Endothelial cell of umbilical vein (primary cell): ENCODE results near the gene KIF5C. TPM values are rescaled to one million over a fixed set of nuclear protein-coding genes. Genes with fewer than 3 reads are reported as not detected.

Experiments used
- BruUV-seq: library from RNA; stranded (reverse); fragments of 400-500 nt; replicated peaks from 2 replicates; lab custom pipeline; 2021; lab: Mats Ljungman, UMichigan
- CTCF ChIA-PET: fragments of 300-600, 350-600 bp; sonication (Branson Sonifier 250); formaldehyde crosslinking; loops from one replicate; lab custom pipeline; 2021; ENCODE audit warnings: antibody characterized with exemption, inconsistent platforms; lab: Charles Lee
- POLR2A ChIA-PET: fragments of 300-600, 350-600 bp; sonication (Branson Sonifier 250); formaldehyde crosslinking; loops from one replicate; lab custom pipeline; 2021; ENCODE audit warnings: antibody characterized with exemption, inconsistent platforms; lab: Charles Lee
- DNase-seq: peaks from one replicate; pipeline ENCODE4 v3.0.0-alpha.2; 2011; ENCODE audit warnings: low read depth, low spot score
- FAIRE-seq: peaks from 2 replicates; lab custom pipeline; 2011; peaks lifted over from hg19 to GRCh38; lab: Jason Lieb, UNC
- H2AFZ ChIP-seq: 2 replicates; pipeline ENCODE4 v1.6.0; 2012; ENCODE audit warnings: low read depth, low read length, control low read depth, inconsistent platforms
- H3K27ac ChIP-seq: 2 replicates; pipeline ENCODE4 v1.5.1; 2011; ENCODE audit warnings: low read depth, mild to moderate bottlenecking, control low read depth, low read length, moderate library complexity; ENCODE audit not compliant: insufficient read depth
- H3K27me3 ChIP-seq, 2 experiments: 2 replicates each; pipeline versions ENCODE4 v1.6.0 to v1.6.1; 2011; ENCODE audit warnings: low read length in 2 of 2, mixed read lengths in 1 of 2; ENCODE audit not compliant: control insufficient read depth in 2 of 2, insufficient read depth in 2 of 2
- H3K36me3 ChIP-seq, 2 experiments: 2 replicates in 1 of 2; 3 replicates in 1 of 2; pipeline ENCODE4 v1.5.1; 2011; ENCODE audit warnings: low read length in 2 of 2, mild to moderate bottlenecking in 1 of 2, moderate library complexity in 1 of 2; ENCODE audit not compliant: control insufficient read depth in 2 of 2, insufficient read depth in 2 of 2; ENCODE audit errors: extremely low read depth in 1 of 2
- H3K4me1 ChIP-seq: 3 replicates; pipeline ENCODE4 v1.5.1; 2011; ENCODE audit warnings: mild to moderate bottlenecking, low read length; ENCODE audit not compliant: control insufficient read depth, insufficient read depth; ENCODE audit errors: extremely low read depth
- H3K4me2 ChIP-seq: 2 replicates; pipeline ENCODE4 v1.6.1; 2011; ENCODE audit warnings: low read length, control low read depth, mixed read lengths; ENCODE audit not compliant: insufficient read depth
- H3K4me3 ChIP-seq, 3 experiments: fragments of 200-600 bp in 1 of 3; sonication (generic), shearing (Covaris generic) in 1 of 3; replicated peaks in 1 of 3; 2 replicates each; pipeline ENCODE4 v1.5.1; 2011 to 2016; ENCODE audit warnings: control low read depth in 3 of 3, low read length in 3 of 3, mild to moderate bottlenecking in 2 of 3, inconsistent platforms in 1 of 3, low read depth in 1 of 3, moderate library complexity in 1 of 3; ENCODE audit not compliant: insufficient read depth in 1 of 3
- H3K79me2 ChIP-seq: 2 replicates; pipeline ENCODE4 v1.6.0; 2012; ENCODE audit warnings: low read length, inconsistent platforms; ENCODE audit not compliant: control insufficient read depth, insufficient read depth
- H3K9ac ChIP-seq: replicated peaks from 2 replicates; pipeline ENCODE3; 2011; ENCODE audit warnings: low read length, control low read depth; ENCODE audit not compliant: insufficient read depth; ENCODE audit errors: extremely low read depth
- H3K9me1 ChIP-seq: replicated peaks from 3 replicates; pipeline ENCODE4 v1.6.0; 2011; ENCODE audit warnings: mild to moderate bottlenecking, low read length; ENCODE audit not compliant: control insufficient read depth, insufficient read depth; ENCODE audit errors: extremely low read depth
- H3K9me3 ChIP-seq: replicated peaks from 2 replicates; pipeline ENCODE4 v1.5.1; 2012; ENCODE audit warnings: low read length, inconsistent platforms; ENCODE audit not compliant: control insufficient read depth, insufficient read depth
- H4K20me1 ChIP-seq: replicated peaks from 2 replicates; pipeline ENCODE3; 2011; ENCODE audit warnings: mild to moderate bottlenecking, low read length; ENCODE audit not compliant: control insufficient read depth, insufficient read depth; ENCODE audit errors: extremely low read depth
- FOS ChIP-seq: IDR thresholded peaks from 2 replicates; pipeline ENCODE4 v1.6.1; 2011; ENCODE audit warnings: mild to moderate bottlenecking, low read length, moderate library complexity, borderline replicate concordance; ENCODE audit not compliant: insufficient read depth
- GATA2 ChIP-seq: IDR thresholded peaks from 2 replicates; pipeline ENCODE4 v1.7.0; 2011; ENCODE audit warnings: low read depth, mild to moderate bottlenecking, moderate library complexity, mixed read lengths, low read length; ENCODE audit not compliant: insufficient read length, insufficient read depth
- JUN ChIP-seq: IDR thresholded peaks from 2 replicates; pipeline ENCODE4 v1.6.1; 2011; ENCODE audit warnings: borderline replicate concordance, low read depth; ENCODE audit not compliant: insufficient read length, insufficient read depth
- MAX ChIP-seq: IDR thresholded peaks from 2 replicates; pipeline ENCODE4 v1.6.1; 2011; ENCODE audit not compliant: insufficient read depth, insufficient read length
- POLR2A ChIP-seq: IDR thresholded peaks from 2 replicates; pipeline ENCODE4 v1.6.1; 2012; ENCODE audit warnings: low read depth, mild to moderate bottlenecking, control low read depth, low read length
- POLR2AphosphoS5 ChIP-seq: IDR thresholded peaks from 2 replicates; pipeline ENCODE4 v1.6.1; 2012; ENCODE audit warnings: low read depth, mild to moderate bottlenecking, control low read depth, low read length, moderate library complexity; ENCODE audit not compliant: insufficient read depth
- dilution Hi-C: fragments of 300-500 bp; cut with MboI; formaldehyde crosslinking; loops from one replicate; pipeline ENCODE4 v1.15.0; 2019; ENCODE audit warnings: low sequenced_read_pairs; ENCODE audit not compliant: extremely low pct_ligation_motif_present
- intact Hi-C: fragments of 100-400 bp; cut with micrococcal nuclease; formaldehyde crosslinking; loops from one replicate; pipeline ENCODE4 v1.10.0; 2022
- polyA plus RNA-seq, 4 experiments: library from polyadenylated mRNA; depleted of rRNA in 3 of 4; stranded (reverse) in 3 of 4; unstranded in 1 of 4; fragments of >200 nt; gene quantifications; 2 replicates each; pipeline versions ENCODE4 v1.2.1 to v1.2.3, GENCODE V29; 2011 to 2012; ENCODE audit warnings: missing spikeins in 1 of 4
- total RNA-seq: library from RNA; stranded (reverse); gene quantifications from 2 replicates; pipeline ENCODE4 v1.2.3, GENCODE V29; 2021

The KIF5C gene
- total and polyA plus RNA-seq, 2 donors (not counting 3 experiments of a cell fraction or from before 2014, with no cell fraction given), result 0.01 to 0.55 TPM

GRCh38 chr2:149028377-149028776 is 153.3 kb downstream of the KIF5C start:
- Histone ChIP-seq H3K9ac (no peak overlapping the region), H3K9me3 (no peaks in the 10 kb centered on the region), H3K4me3 (no peak overlapping the region), H3K27ac (no peak overlapping the region), H3K79me2 (no peaks in the 10 kb centered on the region), H2AFZ (no peak overlapping the region), H3K4me2 (no peak overlapping the region), H4K20me1 (no peaks in the 10 kb centered on the region), H3K9me1 (no peaks in the 10 kb centered on the region), H3K36me3 (no peaks in the 10 kb centered on the region), H3K4me1 (no peaks in the 10 kb centered on the region), H3K27me3 (peaks cover 3 to 6% of the 10 kb centered on the region in 2 experiments)
- FAIRE-seq (no peak), DNase-seq (no peak)
- no peak for TF ChIP-seq GATA2
- no peak for TF ChIP-seq POLR2A
- TF ChIP-seq FOS, result no peak
- no peak for TF ChIP-seq JUN
- no peak for TF ChIP-seq POLR2AphosphoS5
- TF ChIP-seq MAX, result no peak
- BruUV-seq, result no TSS peak
- CTCF ChIA-PET, result interaction anchor here (9.3 kb wide), 1 partner anchor 12 kb away, joined by 58 read pairs; no protein-coding TSS in a partner anchor
- dilution Hi-C loops, result no loop called here
- POLR2A ChIA-PET, result no interaction called here
- intact Hi-C loops, result no loop called here

GRCh38 chr2:149028891-149029290 is 153.9 kb downstream of the KIF5C start:
- BruUV-seq, result no TSS peak
- no peak overlapping the region for H3K4me3 ChIP-seq
- H3K9ac ChIP-seq, result no peak overlapping the region
- H2AFZ ChIP-seq, result no peak overlapping the region
- intact Hi-C loops, result no loop called here
- POLR2A ChIA-PET, result no interaction called here
- dilution Hi-C loops, result no loop called here
- CTCF ChIA-PET, result interaction anchor here (1.3 to 9.3 kb wide), 2 partner anchors 12 to 532 kb away, joined by 4 to 58 read pairs; no protein-coding TSS in a partner anchor
- no peaks in the 10 kb centered on the region for H3K9me1 ChIP-seq
- no peaks in the 10 kb centered on the region for H3K36me3 ChIP-seq
- H3K79me2 ChIP-seq, result no peaks in the 10 kb centered on the region
- no peak for TF ChIP-seq JUN
- no peak for TF ChIP-seq MAX
- no peaks in the 10 kb centered on the region for H3K4me1 ChIP-seq
- peaks cover 3 to 6% of the 10 kb centered on the region in 2 experiments for H3K27me3 ChIP-seq
- no peaks in the 10 kb centered on the region for H4K20me1 ChIP-seq
- no peak overlapping the region for H3K27ac ChIP-seq
- no peak for DNase-seq
- no peak overlapping the region for H3K4me2 ChIP-seq
- H3K9me3 ChIP-seq, result no peaks in the 10 kb centered on the region
- no peak for FAIRE-seq
